Renal cortical epithelial cell (primary cell): ENCODE measurements around the gene RTN4RL2. TPM values are rescaled to one million over a fixed set of nuclear protein-coding genes. Genes with fewer than 3 reads are reported as not detected.

ENCODE experiments used
- DNase-seq: peaks from one replicate; pipeline ENCODE4 v3.0.0-alpha.2; 2011; ENCODE audit warnings: low read depth
- total RNA-seq: library from RNA; depleted of rRNA; stranded (reverse); fragments of >200 nt; gene quantifications from 2 replicates; pipeline ENCODE4 v1.2.3, GENCODE V29; 2014

RTN4RL2 gene
- total RNA-seq, 1 donor from 2014 or later: 0.05 TPM

DNA sequence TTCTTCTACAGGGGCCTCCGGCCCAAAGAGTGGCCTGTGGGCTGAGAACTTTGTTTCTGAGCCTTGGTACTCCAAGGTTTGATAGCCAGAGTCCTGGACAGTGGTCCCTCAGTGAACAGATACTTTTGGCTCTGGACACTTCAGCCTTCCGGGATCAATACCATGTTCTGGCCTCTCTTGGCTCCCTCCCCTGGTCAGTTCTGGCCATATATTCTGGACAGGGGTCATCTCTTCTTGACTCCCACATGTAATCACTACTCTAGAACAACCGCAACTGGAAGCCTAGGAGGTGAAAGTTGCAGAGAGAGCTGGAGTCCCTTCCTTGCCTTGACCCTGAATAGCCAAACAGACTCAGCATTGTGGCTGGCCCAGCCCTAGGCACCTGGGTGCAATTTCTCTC lies 2.3 kb downstream of the RTN4RL2 start:
- no peak for DNase-seq

DNA sequence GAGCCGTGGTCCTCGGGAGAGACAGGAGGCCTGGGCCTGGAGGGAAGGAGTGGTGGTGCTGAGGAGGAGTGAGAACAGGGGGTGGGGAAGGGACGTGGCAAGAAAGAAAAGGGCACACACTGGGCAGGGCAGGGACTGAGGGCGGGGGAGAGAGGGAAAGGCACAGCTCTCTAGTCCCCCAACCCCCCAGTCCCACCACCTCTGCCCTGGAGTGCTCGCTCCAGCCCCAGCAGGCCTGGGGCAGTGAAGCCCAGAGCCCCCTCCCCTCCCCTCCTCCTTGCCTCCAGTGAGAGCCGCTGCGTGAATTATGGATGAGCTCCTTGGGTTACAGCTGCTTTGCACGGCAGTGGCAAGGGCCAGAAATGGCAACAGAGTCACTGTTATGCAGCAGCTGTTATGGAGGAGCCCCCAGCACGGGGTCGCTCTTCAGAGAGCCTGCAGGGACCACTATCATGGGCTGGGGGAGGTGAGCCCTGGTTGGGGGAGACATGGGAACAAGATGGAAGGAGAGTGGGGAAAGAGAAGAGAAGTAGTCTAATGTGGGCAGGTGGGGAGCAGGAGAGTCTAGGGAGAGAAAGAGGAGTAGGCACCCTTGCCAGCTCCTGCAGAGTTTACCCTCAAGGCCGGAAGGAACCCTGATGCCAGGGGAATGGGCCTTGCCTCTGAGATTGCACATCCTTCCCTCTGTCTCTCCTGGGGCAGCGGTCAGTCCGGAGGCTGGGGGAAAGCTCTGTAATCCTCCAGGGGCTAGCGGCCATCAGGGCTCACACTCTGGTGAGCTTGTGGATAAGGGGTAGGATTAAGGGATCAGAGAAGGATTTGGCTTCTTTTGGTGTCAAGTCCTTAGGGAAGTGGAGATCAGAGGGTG lies 3.6 kb downstream of the RTN4RL2 start:
- DNase-seq: no peak

DNA sequence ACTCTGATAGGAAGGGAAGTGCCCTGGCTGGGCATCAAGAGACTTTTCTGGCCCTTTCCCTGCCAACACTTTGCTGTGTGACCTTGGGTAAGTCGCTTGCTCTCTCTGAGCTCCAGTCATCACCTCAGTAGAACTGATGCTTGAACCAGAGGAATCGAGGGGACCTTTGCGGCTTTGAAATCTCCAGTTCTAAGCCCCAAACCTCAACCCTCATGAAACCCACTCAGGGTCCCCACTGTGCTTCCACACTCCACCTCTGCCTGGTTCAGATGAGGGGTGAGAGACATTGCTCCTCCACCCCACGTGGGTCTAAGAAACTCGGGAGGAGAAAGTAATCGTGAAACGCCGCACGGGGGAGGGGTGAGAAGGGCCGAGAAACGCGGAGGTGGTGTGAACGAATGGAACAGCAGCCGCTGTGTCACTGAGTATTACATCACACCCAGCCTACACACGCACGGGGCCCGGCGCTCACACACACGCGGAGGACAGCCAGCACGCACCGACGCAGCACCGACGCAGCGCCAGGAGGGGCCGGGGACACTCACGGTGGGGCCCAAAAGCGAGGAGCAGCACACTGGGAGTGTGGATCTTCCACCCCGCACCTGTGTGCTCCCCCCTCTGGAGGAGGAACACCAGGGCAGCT lies 4.3 kb downstream of the RTN4RL2 start:
- no peak for DNase-seq

- no peak for DNase-seq
These were observed 6.4 kb downstream of the RTN4RL2 start for GRCh38 chr11:57466680-57467079.

DNA sequence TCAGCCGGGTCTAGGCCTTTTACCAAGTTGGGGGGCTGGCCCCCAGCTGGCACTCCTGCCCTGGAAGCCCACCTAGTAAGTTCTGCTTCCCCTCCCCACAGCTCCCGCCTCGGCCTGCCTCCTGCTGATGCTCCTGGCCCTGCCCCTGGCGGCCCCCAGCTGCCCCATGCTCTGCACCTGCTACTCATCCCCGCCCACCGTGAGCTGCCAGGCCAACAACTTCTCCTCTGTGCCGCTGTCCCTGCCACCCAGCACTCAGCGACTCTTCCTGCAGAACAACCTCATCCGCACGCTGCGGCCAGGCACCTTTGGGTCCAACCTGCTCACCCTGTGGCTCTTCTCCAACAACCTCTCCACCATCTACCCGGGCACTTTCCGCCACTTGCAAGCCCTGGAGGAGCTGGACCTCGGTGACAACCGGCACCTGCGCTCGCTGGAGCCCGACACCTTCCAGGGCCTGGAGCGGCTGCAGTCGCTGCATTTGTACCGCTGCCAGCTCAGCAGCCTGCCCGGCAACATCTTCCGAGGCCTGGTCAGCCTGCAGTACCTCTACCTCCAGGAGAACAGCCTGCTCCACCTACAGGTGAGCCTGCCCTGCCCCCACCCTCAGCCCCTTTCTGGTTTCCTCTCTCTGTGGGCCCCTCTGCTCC lies 7.3 kb downstream of the RTN4RL2 start:
- DNase-seq: no peak

DNA sequence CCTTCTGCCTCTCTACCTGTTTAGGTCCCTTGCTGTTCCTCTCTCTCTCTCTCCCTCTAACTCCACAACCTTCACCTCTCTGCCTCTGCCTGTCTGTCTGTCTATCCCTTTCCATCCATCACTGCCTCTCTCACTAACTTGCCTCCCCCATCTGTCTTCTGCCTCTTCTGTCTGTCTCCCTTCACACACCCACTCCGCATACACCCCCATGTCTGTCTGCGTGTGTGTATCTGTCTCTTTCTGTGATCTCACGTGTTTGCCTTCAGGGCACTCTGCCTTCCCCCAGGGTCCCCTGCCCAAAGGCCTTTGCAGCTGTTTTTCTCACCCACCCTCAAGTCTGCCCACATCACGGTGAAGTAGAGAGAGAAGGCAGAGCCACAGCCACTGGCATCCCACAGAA lies 7.9 kb downstream of the RTN4RL2 start:
- no peak for DNase-seq

- DNase-seq: no peak
These were observed 8.9 kb downstream of the RTN4RL2 start for GRCh38 chr11:57469268-57469667.

DNA sequence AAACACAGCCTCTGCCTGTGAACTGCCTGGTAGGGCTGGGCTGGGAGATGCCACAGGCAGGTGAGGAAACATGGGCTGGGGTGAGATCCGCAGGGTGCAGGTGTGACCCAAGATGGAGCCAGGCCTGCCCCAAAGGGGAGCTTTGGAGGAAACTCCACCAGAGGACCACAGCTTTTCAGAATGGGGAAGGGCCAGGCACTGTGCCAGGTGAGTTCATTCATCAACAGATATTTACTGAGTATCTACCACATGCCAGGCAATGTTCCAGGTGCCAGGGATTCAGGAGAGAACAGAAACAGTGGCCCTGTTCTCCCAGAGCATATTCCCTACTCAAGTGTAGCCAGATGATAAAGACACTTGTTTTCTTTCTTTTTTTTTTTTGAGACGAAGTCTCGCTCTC lies 11.2 kb downstream of the RTN4RL2 start:
- DNase-seq: no peak

GRCh38 chr11:57473285-57473841 lies 13.0 kb downstream of the RTN4RL2 start:
- DNase-seq: no peak

- no peak for DNase-seq
These were observed 13.9 kb downstream of the RTN4RL2 start for GRCh38 chr11:57474017-57474802.

DNA sequence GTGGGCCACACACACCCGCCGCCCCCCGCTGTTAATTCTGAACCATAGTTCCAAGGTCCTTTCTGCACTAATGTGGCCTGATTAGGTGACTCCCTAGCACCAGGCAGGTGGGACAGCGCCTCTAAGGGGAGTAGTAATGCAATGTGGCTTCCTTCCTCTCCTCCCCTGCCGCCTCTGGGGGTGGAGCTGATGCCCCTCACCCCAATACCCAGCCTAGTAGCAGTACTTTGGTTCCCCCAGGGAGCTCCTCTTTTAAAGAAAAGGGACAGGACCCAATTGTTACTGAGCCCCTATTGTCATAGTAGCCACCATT lies 14.4 kb downstream of the RTN4RL2 start:
- DNase-seq: no peak

- no peak for DNase-seq
These were observed 14.9 kb downstream of the RTN4RL2 start for GRCh38 chr11:57475191-57475590.

GRCh38 chr11:57475671-57476046 lies 15.3 kb downstream of the RTN4RL2 start:
- DNase-seq: no peak

- no peak for DNase-seq
These were observed 15.9 kb downstream of the RTN4RL2 start for GRCh38 chr11:57476047-57476756.

- no peak for DNase-seq
These were observed 16.6 kb downstream of the RTN4RL2 start for GRCh38 chr11:57476757-57477506.

DNA sequence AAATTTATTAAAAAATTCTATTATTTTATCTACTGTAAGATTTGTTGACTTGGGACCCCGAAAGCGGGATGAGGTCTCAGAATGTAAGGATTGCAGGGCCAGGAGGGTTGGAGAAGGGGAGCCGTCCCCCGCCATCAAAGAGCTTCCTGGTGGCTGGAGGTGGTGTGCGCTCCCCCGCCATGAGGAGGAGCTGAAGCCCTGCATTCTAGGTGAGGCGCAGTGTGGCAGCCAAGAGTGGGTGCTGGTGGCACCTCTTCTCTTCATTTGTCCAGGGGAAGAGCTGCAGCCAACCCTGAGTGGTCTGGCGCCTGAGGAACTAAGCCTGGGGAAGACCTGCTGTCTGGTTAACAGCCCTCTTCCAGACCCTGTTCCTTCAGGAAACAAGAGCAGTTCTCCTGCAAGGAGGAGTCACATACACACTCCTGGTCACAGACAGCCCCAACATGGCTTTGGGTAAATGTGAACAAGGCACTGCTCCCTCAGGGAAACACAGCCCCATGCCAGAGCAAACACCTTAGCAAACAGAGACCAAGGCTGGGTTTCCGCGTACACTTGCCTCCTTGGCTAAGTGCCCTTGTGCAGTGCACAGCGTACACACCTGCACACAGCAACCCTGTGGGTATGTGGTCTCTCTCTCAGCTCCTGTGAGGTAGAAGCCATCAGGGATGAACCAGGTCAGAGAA lies 17.3 kb downstream of the RTN4RL2 start:
- DNase-seq: no peak

- no peak for DNase-seq
These were observed 18.8 kb downstream of the RTN4RL2 start for GRCh38 chr11:57479021-57479663.

DNA sequence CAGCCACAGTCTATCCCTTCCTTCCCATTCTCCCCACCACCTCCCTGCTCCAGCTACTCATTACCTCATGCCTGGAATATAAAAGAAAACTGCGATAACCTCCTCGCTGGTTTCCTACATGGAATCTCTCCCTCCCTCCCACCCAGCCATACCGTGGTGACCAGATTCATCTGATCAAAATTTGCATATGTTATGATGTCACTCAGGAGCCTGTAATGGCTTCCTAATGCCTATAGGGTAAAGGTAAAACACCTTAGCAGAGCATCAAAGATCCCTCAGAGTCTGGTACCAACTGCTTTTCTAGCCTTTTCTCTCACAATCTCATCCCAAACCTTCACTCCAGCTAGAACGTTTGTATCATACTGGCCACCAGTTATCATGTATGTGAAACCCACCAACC lies 19.6 kb downstream of the RTN4RL2 start:
- no peak for DNase-seq

DNA sequence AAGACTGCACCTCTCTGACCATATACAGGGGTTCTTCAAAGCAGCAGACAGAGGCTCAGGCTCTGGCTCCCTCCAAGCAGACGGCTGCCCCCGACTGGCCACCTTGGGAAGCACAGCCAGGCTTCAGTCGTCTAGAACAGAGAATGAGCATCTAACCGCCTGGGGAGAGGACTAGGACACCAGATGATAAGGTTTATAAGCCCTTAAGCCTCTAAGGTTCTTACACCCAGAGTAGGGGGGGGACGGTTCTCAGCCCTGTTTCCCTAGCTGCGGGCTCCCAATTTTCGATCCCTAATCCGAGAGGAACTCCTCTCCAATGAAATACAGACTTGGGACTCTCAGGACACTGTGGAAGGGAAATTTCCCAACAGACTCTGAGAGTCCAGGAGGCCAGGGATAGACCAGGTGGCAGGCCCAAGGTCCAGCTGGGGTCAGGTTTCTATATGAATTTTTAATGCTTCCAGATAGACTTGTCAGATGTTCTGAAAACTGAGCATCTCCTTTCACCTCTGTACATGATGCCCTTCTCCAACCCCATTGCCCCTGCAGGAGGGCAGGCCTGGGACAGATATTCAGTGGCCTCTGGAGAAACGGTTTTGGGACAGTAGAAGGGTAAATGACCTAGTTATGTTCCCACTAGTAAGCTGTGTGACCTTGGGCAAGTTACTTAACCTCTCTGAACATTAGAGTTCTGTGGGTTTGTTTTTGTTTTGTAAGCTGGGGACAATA lies 20.2 kb downstream of the RTN4RL2 start:
- DNase-seq: peak; percentile 22
